Esophagus muscularis mucosa (tissue), 4 donors: ENCODE measurements around the gene ACP6.

ENCODE experiments used
- EP300 ChIP-seq: sonication (generic); formaldehyde crosslinking; IDR thresholded peaks from one replicate; pipeline ENCODE4 v1.6.1; 2017; ENCODE audit warnings: antibody characterized with exemption
- POLR2A ChIP-seq: fragments of 450-650 bp; IDR thresholded peaks from one replicate; pipeline ENCODE4 v1.6.1; 2017; ENCODE audit warnings: antibody characterized with exemption, moderate library complexity, mild to moderate bottlenecking, low read depth
- POLR2AphosphoS5 ChIP-seq, 2 donors: sonication (generic); formaldehyde crosslinking; IDR thresholded peaks; one replicate each; pipeline ENCODE4 v1.6.1; 2017; ENCODE audit warnings: antibody characterized with exemption in 2 of 2
- TF ChIP-seq, protein P1 (sequence below), 3 experiments: fragments of 200-600 bp in 2 of 3; fragments of 450-650 bp in 1 of 3; sonication (generic) in 2 of 3; IDR thresholded peaks; one replicate each; pipeline ENCODE4 v1.5.1; 2017 to 2019; ENCODE audit warnings: antibody characterized with exemption in 3 of 3, mild to moderate bottlenecking in 2 of 3, moderate library complexity in 1 of 3

- no peak for TF ChIP-seq POLR2A
- TF ChIP-seq, protein P1, sequence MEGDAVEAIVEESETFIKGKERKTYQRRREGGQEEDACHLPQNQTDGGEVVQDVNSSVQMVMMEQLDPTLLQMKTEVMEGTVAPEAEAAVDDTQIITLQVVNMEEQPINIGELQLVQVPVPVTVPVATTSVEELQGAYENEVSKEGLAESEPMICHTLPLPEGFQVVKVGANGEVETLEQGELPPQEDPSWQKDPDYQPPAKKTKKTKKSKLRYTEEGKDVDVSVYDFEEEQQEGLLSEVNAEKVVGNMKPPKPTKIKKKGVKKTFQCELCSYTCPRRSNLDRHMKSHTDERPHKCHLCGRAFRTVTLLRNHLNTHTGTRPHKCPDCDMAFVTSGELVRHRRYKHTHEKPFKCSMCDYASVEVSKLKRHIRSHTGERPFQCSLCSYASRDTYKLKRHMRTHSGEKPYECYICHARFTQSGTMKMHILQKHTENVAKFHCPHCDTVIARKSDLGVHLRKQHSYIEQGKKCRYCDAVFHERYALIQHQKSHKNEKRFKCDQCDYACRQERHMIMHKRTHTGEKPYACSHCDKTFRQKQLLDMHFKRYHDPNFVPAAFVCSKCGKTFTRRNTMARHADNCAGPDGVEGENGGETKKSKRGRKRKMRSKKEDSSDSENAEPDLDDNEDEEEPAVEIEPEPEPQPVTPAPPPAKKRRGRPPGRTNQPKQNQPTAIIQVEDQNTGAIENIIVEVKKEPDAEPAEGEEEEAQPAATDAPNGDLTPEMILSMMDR (IDR thresholded peaks at IDR 0.05): no peak
- TF ChIP-seq POLR2AphosphoS5 (IDR thresholded peaks at IDR 0.05): no peak
- TF ChIP-seq EP300: no peak
Observed at GRCh38 chr1:147636314-147636713, 34.0 kb downstream of the ACP6 start.
